Heart left ventricle (tissue), 16 donors: ENCODE data around the gene ITGB4. TPM values are rescaled to one million over a fixed set of nuclear protein-coding genes. Genes with fewer than 3 reads are reported as not detected.

Experiments used
- ATAC-seq, 4 donors: fragments of 200-7000 bp; cut with Tn5 transposase; one replicate each; pipeline ENCODE4 v1.9.1; 2020 to 2022; ENCODE audit warnings: moderate library complexity in 4 of 4, mild to moderate bottlenecking in 3 of 4, moderate number of reproducible peaks in 1 of 4
- DNase-seq, 5 donors: peaks; one replicate each; pipeline ENCODE4 v3.0.0-alpha.2; 2020
- H3K27ac ChIP-seq, 12 donors: fragments of 200-600 bp; sonication (generic) in 4 of 12; one replicate each; pipeline versions ENCODE4 v1.5.0 to v1.8.0; 2016 to 2022; ENCODE audit warnings: mild to moderate bottlenecking in 2 of 12
- H3K27me3 ChIP-seq, 9 donors: fragments of 200-600 bp; sonication (generic) in 2 of 9; one replicate each; pipeline versions ENCODE4 v1.5.1 to v1.8.0; 2016 to 2022; ENCODE audit warnings: mild to moderate bottlenecking in 3 of 9
- H3K36me3 ChIP-seq, 9 donors: fragments of 200-600 bp; sonication (generic) in 2 of 9; one replicate each; pipeline versions ENCODE4 v1.5.0 to v1.8.0; 2018 to 2022; ENCODE audit warnings: mild to moderate bottlenecking in 2 of 9
- H3K4me1 ChIP-seq, 12 donors: fragments of 200-600 bp; sonication (generic) in 4 of 12; one replicate each; pipeline versions ENCODE4 v1.5.0 to v1.8.0; 2016 to 2022; ENCODE audit warnings: mild to moderate bottlenecking in 3 of 12
- H3K4me3 ChIP-seq, 12 donors: fragments of 200-600 bp; sonication (generic) in 4 of 12; one replicate each; pipeline versions ENCODE4 v1.5.0 to v1.8.0; 2017 to 2022; ENCODE audit warnings: mild to moderate bottlenecking in 9 of 12, moderate library complexity in 4 of 12
- H3K9me3 ChIP-seq, 12 donors: fragments of 200-600 bp; sonication (generic) in 4 of 12; one replicate each; pipeline versions ENCODE4 v1.5.0 to v1.8.0; 2016 to 2022; ENCODE audit warnings: mild to moderate bottlenecking in 1 of 12
- CTCF ChIP-seq, 12 donors: fragments of 200-600 bp; sonication (generic) in 4 of 12; IDR thresholded peaks; one replicate each; pipeline versions ENCODE4 v1.5.0 to v1.8.0; 2018 to 2022; ENCODE audit warnings: antibody characterized with exemption in 12 of 12, mild to moderate bottlenecking in 5 of 12
- POLR2A ChIP-seq, 2 donors: fragments of 450-650 bp; IDR thresholded peaks; one replicate each; pipeline ENCODE4 v1.6.1; 2017; ENCODE audit warnings: antibody characterized with exemption in 2 of 2, mild to moderate bottlenecking in 2 of 2, moderate library complexity in 2 of 2
- WGBS, 4 donors: extraction: QIAGEN DNeasy Blood & Tissue Kit in 2 of 4; methylation state at CpG; one replicate each; pipeline versions ENCODE4 v1.1.5 to v1.1.7; 2013 to 2018; 5-methylcytosine and 5-hydroxymethylcytosine counted together
- intact Hi-C, 10 donors: fragments of 100-400 bp; cut with DNase I; formaldehyde crosslinking; loops; one replicate each; pipeline versions ENCODE4 v1.11.1 to v1.14.2; 2022
- long read RNA-seq, 3 donors: library from polyadenylated mRNA; unstranded; transcript quantifications; one replicate each; pipeline ENCODE4 v2.0.0, GENCODE V29; 2020 to 2021
- polyA plus RNA-seq, 2 donors: library from polyadenylated mRNA; stranded (reverse); fragments of 200-250 nt; gene quantifications; one replicate each; pipeline ENCODE4 v1.2.3, GENCODE V29; 2013
- total RNA-seq, 9 donors: library from RNA; depleted of rRNA in 2 of 9; stranded (reverse); fragments of >200 nt in 2 of 9; fragmentation: NEBNext Ultra II Directional in 3 of 9; extraction: Animal tissue kit (Norgen Biotek cat#: 25700) in 3 of 9; gene quantifications; one replicate each; pipeline versions ENCODE4 v1.1.0 to v1.2.4, GENCODE V29; 2016 to 2023
- donor health status: ischemic (EF 13 %, LVEDD 7.1; RV severe dilation, severe dysfunction).
- donor health status: healthy with polysubstance abuse.
- donor health status: DM: no; HTN: yes; CAD: no.
- donor health status: DM: no; HTN: no; CAD: no.
- donor health status: ischemic (EF 25% LVEDD 6.9; RV normal size, moderate dysfunction).
- donor health status: ischemic (EF 25% LVEDD 5.7; RV mildly dilated, moderate dysfunction).
- donor health status: healthy.
- donor health status: DM: yes; HTN: yes; CAD: no.
- donor health status: ischemic (EF 35%, LVEDD 5.7; RV mildly dilated, moderate dysfunction).
- donor health status: nonischemic (EF 11% LVEDD 7.7; RV severe dilation, severe dysfunction).
- donor health status: DM: yes; HTN: yes; CAD: no.
- donor health status: PGD.
- donor health status: ischemic (EF 29% LVEDD 5.4; RV normal size, mild dysfunction).
- donor health status: nonischemic (EF 23%, LVEDD 6.1; RV moderate dilation, normal function).

ITGB4 gene
- total RNA-seq (10 to 100 TPM in 6 of 9 donors, 1 to 10 TPM in 3; 5.1 to 26.8 (median 11.0) TPM), polyA plus RNA-seq (1 to 10 TPM; 4.0 to 7.5 TPM)
- long read RNA-seq, donor 1, partial matches to known transcripts, result 2 of 2 reads
- long read RNA-seq, donor 1, other reads (novel, unspliced or antisense), result 0 of 2 reads
- long read RNA-seq, donor 2, partial matches to known transcripts, result 4 of 6 reads
- long read RNA-seq, donor 2, other reads (novel, unspliced or antisense), result 2 of 6 reads
- long read RNA-seq, donor 3, partial matches to known transcripts, result 1 of 1 reads
- long read RNA-seq, donor 3, other reads (novel, unspliced or antisense), result 0 of 1 reads

DNA sequence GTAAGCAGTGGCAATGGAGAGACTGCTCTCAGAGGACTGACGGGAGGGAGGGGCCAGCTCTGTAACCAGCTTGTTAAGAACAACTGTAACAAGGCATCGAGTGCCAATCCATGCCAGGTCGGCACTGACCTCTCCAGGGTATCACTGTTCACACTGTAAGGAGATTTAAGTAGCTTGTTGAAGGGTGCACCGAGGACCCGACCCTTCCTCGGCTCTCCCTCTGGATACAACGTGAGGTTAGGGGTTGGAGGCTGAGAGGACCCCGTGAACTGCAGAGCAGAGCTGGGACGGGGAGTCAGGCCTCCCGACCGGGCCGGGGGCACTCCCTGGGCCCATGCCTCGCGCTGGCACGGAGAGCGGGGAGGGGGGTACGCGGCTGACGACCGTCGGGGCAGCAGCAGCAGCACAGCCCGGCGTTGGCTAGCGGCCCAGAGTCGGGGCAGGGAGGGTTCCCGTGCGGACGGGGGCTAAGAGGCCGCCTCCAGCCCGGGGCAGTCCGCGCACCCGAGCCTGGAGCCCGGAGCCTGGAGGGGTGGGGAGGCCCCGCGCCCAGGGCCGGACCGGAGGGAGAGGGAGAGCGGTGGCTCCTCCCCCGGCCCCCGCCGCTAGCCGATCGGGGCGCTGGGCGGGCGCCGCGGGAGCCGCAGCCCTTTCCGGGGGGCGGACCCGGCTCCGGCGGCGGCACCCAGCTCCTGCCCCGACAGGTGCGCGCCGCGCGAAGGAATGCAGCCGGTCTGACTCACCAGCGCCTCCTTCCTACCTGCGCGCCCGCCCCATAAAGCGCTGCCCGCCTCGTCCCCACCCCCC is at the start of gene ITGB4:
Gene ITGB4, plus strand, starts transcription at position 804 of the 807 bp plus-strand sequence. CDS start 3,245 bp downstream, outside the sequence.
- DNase-seq (peak in 2 of 5 donors; percentile 27 to 33), ATAC-seq (peak in 3 of 4 donors; percentile 46 to 65 (median 53))
- TF ChIP-seq POLR2A (IDR thresholded peaks at IDR 0.05), result no peak
- TF ChIP-seq CTCF (IDR thresholded peaks at IDR 0.05), result no peak
- 3 to 7% (median 5%) methylated on average over 24 to 70 of the region's 70 CpGs for WGBS, 4 donors
- no peaks in the 10 kb centered on the region for H3K9me3 ChIP-seq
- no peaks in the 10 kb centered on the region for H3K36me3 ChIP-seq
- peak within 1 kb of the TSS; percentile 33 to 60 (median 52) for H3K4me3 ChIP-seq
- intact Hi-C loops, result no loop called here
- peaks cover 0 to 32% (median 14%) of the 10 kb centered on the region in 9 donors for H3K27me3 ChIP-seq
- peak within 1 kb of the TSS; percentile 20 to 82 (median 67) for H3K27ac ChIP-seq
- peaks cover 0 to 26% (median 12%) of the 10 kb centered on the region in 12 donors for H3K4me1 ChIP-seq

- WGBS, 4 donors, result 87 to 97% (median 95%) methylated on average over 5 of the region's 5 CpGs
- no peak for TF ChIP-seq POLR2A (IDR thresholded peaks at IDR 0.05)
- no peak for TF ChIP-seq CTCF (IDR thresholded peaks at IDR 0.05)
- H3K4me3 ChIP-seq, result no peak overlapping the region
- peaks cover 0 to 31% (median 17%) of the 10 kb centered on the region in 12 donors for H3K4me1 ChIP-seq
- no peak overlapping the region for H3K27ac ChIP-seq
- no peaks in the 10 kb centered on the region for H3K27me3 ChIP-seq
- ATAC-seq, result no peak
- H3K36me3 ChIP-seq, result peaks cover 3 to 76% (median 69%) of the 10 kb centered on the region in 9 donors
- no peak for DNase-seq
- no peaks in the 10 kb centered on the region for H3K9me3 ChIP-seq
- intact Hi-C loops, result no loop called here
Observed at GRCh38 chr17:75672011-75672410, 49.2 kb upstream of the ITGB4 start.

GRCh38 chr17:75673487-75673886 is 47.8 kb upstream of the ITGB4 start:
- intact Hi-C loops, result no loop called here
- Histone ChIP-seq H3K36me3 (peaks cover 3 to 81% (median 74%) of the 10 kb centered on the region in 9 donors), H3K4me3 (no peak overlapping the region), H3K27me3 (no peaks in the 10 kb centered on the region), H3K9me3 (no peaks in the 10 kb centered on the region), H3K27ac (no peak overlapping the region), H3K4me1 (peaks cover 0 to 22% (median 9%) of the 10 kb centered on the region in 12 donors)
- TF ChIP-seq POLR2A (IDR thresholded peaks at IDR 0.05) (no peak), CTCF (IDR thresholded peaks at IDR 0.05) (no peak)
- 75 to 84% (median 83%) methylated on average over 4 of the region's 4 CpGs for WGBS, 4 donors
- DNase-seq (no peak), ATAC-seq (no peak)

DNA sequence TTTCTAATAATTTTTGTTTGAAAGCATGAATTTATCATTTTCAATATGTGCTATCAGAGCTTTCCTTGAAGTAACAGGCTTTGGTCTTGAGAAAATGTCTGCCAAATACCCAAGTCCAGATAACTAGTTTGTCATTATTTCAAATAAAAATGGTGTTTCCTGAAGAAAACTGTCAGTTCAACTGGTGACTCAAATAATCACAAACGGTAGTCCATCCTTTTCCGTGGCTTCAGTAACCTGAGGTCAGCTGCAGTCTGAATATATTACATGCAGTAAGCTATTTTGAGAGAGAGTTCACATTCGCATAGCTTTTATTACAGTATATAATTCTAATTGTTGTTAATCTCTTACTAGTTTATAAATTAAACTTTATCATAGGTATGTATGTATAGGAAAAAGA is 44.8 kb upstream of the ITGB4 start:
- TF ChIP-seq POLR2A (IDR thresholded peaks at IDR 0.05) (no peak), CTCF (IDR thresholded peaks at IDR 0.05) (no peak)
- Histone ChIP-seq H3K4me3 (no peak overlapping the region), H3K36me3 (peaks cover 3 to 80% (median 51%) of the 10 kb centered on the region in 9 donors), H3K27me3 (no peaks in the 10 kb centered on the region), H3K4me1 (peaks cover 0 to 28% (median 20%) of the 10 kb centered on the region in 12 donors), H3K27ac (no peak overlapping the region), H3K9me3 (no peaks in the 10 kb centered on the region)
- no peak for ATAC-seq
- 62 to 84% (median 75%) methylated on average over 3 of the region's 3 CpGs for WGBS, 4 donors
- DNase-seq, result no peak
- intact Hi-C loops, result loop anchor here in 1 of 10 donors (5.0 kb wide), 1 partner anchor 71 kb away; no protein-coding TSS in a partner anchor
